C4-2B (cell line): ENCODE results near the gene SSH3.

ENCODE experiments used
- ZFX ChIP-seq: fragments of 450-650 bp; IDR thresholded peaks from 2 replicates; pipeline ENCODE4 v1.6.1; 2017
- TF ChIP-seq, protein P1 (sequence below): fragments of 450-650 bp; conservative IDR thresholded peaks from 2 replicates; pipeline ENCODE4 v1.5.1; 2017; ENCODE audit warnings: mild to moderate bottlenecking

DNA sequence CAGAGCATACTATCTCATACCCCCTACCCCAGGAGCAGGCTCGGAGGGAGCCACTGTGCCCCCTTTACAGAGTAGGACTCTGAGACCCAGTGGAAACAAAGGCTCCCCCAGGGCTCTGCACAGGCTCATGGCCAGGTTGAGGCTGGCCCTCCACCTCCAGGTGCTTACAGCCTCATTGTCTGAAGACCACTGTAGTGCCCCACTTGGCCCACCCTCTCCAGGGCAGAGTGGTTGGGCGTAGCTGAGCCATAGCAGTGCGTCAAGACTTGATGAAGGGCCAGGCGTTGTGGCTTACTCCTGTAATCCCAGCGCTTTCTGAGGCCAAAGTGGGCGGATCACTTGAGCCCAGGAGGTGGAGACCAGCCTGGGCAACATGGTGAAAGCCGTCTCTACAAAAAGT is 12.5 kb upstream of the SSH3 start:
- TF ChIP-seq, protein P1, sequence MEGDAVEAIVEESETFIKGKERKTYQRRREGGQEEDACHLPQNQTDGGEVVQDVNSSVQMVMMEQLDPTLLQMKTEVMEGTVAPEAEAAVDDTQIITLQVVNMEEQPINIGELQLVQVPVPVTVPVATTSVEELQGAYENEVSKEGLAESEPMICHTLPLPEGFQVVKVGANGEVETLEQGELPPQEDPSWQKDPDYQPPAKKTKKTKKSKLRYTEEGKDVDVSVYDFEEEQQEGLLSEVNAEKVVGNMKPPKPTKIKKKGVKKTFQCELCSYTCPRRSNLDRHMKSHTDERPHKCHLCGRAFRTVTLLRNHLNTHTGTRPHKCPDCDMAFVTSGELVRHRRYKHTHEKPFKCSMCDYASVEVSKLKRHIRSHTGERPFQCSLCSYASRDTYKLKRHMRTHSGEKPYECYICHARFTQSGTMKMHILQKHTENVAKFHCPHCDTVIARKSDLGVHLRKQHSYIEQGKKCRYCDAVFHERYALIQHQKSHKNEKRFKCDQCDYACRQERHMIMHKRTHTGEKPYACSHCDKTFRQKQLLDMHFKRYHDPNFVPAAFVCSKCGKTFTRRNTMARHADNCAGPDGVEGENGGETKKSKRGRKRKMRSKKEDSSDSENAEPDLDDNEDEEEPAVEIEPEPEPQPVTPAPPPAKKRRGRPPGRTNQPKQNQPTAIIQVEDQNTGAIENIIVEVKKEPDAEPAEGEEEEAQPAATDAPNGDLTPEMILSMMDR, result no peak
- TF ChIP-seq ZFX, result no peak
